Measurements from ENCODE around the gene ATP8A1.

Gene ATP8A1

DNA sequence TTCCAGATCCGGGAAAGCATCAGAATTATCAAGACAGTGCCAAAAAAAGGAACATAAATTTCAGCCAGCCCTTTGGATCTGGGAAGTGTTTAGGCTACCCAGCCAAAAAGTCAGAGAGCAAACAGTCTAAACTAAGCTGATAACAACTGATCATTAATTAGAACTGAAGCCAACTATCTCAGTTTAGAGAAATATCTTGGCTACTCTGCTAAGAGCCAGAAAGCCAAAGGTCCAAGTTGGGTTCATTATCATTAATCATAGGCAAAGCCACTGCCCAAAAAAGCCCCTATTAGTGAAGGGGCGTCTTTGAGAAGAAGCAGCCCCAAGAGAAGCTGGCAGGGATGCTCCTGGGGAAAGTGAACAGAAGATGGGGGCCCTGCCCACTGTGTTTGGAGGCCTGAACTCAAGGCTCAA is 296.6 kb downstream of the ATP8A1 start:
- no peak overlapping the region for H3K27ac ChIP-seq

DNA sequence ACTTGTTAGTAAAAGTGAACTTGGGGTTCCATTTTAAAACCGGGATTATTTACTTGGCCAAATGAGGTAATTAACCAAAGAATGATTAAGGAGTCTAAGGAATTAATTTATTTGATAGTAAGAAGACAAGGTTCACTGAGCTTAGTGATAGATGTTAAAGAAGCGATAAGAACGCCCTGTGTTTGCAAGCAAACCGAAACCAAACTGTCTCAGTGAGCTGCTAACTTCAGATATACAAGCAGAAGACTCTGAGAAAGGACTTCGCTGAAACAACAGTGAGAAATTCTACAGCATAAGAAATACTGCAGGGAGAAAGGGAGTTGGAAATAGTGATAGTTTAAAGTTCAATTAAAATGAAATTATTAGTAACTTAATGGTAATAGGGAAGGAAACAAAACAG is 297.2 kb downstream of the ATP8A1 start:
- TF ChIP-seq ZFX (IDR thresholded peaks at IDR 0.05): no peak
- TF ChIP-seq CTCF (conservative IDR thresholded peaks at IDR 0.05): no peak
- H3K27ac ChIP-seq: no peak overlapping the region

More for the DNA sequence above, 296.6 kb downstream of the ATP8A1 start:
- no peak for TF ChIP-seq ZFX (IDR thresholded peaks at IDR 0.05)
- no peak for TF ChIP-seq CTCF (conservative IDR thresholded peaks at IDR 0.05)
